Activated CD4-positive, alpha-beta T cell treated with anti-CD3 and anti-CD28 coated beads, Interleukin-2, Interleukin-4, amounts not matched to agents 100 ng/mL and 50 ng/mL, durations not matched to agents 16 hours and 8 hours (primary cell): ENCODE results near the gene SREBF2.
"Not testable (repeated sequence)": the region's sequence is repeated elsewhere in the genome, so short reads cannot be mapped to it uniquely, and the experiment has no call there.

ENCODE experiments used
- DNase-seq: peaks from one replicate; pipeline ENCODE4 v3.0.0-alpha.2; 2020; ENCODE audit warnings: low spot score

Gene SREBF2

GRCh38 chr22:41821471-41822316 is 11.2 kb upstream of the SREBF2 start:
- no peak for DNase-seq

DNA sequence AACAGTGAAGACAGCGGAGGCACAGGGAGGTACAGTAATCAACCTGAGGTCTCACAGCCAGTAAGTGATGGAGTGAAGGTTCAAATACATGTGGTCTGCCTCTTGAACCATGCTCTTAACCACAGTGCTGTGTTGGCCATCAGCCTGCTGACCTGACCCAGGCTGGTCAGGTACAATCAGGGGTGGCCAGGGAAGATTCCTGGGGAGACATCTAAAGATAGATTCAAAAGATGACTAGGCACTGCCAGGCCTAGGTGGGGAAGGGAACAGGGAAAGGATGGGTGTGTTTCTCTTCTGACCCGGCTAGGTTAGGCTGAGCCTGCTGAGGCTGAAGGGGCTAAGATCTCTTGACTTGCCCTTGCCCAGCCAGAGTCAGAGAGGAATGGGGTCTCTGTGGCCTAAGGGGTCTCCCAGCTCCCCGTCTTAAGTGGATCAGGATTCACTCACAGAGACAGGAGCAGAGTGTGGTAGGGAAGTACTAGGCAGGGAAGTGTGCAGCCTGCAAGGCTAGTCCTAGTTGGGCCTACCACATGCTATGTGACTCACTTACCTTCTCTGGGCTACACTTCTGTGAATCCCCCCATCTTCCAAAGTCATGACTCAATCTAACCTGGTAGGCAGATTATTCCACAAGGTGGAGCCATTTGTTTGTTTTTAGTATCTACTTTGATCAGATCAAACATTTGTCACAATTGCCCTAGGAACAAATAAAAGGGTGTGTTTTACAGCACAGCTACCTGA is 10.4 kb upstream of the SREBF2 start:
- peak; percentile 63 for DNase-seq

DNA sequence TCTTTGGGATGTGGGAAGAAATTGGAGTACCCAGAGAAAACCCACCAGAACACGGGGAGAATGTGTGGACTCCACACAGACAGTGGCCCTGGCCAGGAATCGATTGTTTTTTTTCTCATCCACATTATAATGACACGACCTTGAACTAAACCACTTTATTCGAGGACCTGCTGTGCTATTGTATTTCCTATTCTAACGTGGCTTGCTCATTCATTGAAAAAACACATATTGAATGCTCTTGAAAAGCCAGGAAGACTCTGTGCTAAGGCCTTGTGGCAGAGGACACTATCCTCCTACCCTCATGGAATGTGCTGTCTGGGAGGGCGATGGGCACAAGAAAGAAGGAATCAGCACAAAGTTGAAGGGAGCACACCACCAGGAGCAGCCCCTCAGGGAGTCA is 9.1 kb upstream of the SREBF2 start:
- DNase-seq = no peak

DNA sequence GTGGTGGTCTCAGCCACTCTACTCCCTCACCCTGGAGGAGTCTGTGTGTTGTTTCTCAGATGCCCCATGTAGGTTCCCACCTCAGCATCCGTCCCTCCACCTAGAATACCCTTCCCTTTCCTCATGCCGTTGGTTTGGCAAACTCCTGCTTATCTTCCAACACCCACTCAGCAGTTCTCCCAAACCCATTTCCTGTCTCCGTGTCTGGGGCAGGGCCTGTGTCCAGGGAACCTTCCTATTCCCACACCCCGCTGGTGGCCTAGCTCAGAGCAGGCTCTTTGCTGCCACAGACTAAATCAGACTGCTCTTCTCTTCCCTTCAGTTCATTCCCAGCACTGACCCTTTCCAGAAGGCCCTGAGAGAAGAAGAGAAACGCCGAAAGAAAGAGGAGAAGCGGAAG is 7.5 kb upstream of the SREBF2 start:
- no peak for DNase-seq

GRCh38 chr22:41826021-41826420 is 6.9 kb upstream of the SREBF2 start:
- no peak for DNase-seq

DNA sequence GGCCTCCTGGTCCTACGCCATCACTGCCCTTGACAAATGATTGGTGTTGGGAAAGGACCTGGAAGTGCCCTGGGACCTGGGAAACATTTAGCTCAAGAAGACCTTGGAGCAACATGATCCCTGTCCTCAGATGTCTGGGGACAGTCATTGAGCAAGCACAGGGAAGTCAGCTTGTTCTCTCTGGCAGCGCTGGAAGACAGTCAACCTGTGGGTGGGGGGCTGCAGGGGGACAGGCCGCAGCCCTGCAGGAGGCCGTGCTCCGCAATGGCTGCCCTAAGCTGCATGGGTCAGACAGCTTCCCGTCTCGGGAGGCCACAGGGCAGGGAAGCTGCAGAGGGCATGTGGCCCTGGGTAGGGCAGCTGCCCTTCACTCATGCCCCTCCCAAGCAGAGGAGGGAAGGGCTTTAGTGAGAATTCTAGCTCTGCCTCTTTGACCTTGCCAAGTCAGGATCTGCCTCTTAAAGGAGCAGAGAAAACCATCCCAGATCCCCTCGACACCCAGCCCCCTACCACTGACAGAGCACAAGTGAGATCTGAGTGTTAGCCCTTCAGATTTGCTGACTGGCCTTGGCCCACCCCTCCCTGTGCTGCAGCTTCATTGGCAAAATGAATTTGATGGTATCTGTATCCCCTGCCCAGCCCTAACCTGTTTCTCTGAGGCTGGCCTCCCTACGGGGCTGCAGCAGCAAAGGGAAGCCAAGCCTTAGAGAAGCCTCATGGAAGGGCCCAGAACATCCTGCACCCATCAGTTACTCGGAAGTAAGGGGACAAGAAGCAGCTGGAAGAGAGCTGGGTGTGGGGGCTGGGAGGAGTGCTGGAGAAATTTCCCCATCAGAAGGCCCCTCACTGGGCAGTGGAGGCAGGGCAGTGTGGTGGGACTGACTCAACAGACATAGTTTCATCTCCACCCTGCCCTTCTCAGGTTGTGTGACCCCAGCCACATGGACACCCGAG is 6.2 kb upstream of the SREBF2 start:
- no peak for DNase-seq

GRCh38 chr22:41827671-41828070 is 5.2 kb upstream of the SREBF2 start:
- DNase-seq = no peak

GRCh38 chr22:41828516-41828915 is 4.4 kb upstream of the SREBF2 start:
- DNase-seq = no peak

DNA sequence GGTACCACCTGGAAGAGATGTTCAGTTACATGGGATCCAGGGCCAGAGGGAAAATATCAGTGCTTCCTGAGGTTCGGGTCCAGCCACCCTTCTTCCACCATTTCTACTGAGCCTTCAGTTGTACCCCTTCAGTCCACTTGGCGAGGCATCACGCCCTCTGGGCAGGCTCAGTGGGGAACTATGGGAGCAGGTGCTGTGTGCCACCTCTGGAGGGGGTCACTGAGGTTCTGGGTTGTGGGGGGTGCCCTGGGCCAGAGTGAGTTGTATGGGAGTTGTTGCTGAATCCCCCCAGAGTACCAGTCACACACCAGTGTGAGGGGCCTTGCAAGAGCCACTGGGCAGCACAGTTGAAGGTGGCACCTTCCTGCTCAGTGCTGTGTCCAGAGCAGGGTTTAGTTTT is 2.7 kb upstream of the SREBF2 start:
- no peak for DNase-seq

DNA sequence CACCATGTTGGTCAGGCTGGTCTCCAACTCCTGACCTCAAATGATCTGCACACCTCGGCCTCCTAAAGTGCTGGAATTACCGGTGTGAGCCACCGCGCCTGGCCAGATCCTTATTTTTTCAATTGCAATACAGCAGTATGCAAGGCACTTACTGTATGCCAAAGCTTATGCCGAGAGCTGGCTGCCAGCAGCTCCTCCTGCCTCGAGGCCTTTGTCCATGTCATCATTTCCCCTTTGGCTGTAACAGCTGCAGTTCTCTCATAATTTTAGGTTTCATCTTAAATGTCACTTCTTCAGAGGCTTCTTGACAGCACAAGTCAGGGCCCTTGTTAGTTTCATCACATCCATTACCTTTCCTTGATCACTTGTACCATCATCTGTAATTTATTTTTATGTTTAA is 1.5 kb upstream of the SREBF2 start:
- DNase-seq = no peak

DNA sequence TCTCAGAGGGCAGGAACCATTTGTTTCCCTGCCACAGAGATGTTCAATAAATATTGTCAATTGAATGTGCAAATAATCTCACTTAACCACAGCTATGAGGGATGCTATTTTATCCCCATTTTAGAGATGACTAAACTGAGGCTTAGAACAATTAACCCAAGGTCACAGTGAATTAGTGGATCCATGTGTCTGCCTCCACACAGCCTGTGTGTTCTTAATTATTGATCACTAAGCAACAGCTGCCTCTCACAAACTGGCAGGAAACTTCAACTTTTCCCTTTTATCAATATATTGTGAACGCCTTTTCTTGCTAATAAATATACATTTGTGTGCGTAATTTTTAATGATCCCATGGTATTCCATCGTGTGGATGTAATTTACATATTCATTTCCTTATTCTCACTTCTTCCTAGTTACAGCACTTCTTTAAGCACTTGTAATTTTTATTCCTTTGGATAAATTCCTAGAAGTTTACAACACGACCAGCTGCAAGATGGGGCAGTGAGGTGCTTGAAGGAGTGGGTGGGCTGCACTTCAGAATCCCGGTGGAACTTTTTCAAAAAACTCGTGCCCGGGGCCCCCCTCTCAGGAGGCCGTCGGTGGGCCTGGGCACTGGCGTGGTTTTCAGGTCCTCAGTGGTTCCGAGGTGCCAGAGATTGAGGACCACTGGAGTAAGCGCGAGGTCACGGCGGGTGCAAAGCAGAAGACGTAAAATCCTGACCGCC is 915 bp upstream of the SREBF2 start:
- no peak for DNase-seq

- DNase-seq = peak; percentile 36
These were observed 582 bp downstream of the SREBF2 start for GRCh38 chr22:41833369-41834004.

- DNase-seq = no peak
These were observed 1.4 kb downstream of the SREBF2 start for GRCh38 chr22:41834005-41834944.

DNA sequence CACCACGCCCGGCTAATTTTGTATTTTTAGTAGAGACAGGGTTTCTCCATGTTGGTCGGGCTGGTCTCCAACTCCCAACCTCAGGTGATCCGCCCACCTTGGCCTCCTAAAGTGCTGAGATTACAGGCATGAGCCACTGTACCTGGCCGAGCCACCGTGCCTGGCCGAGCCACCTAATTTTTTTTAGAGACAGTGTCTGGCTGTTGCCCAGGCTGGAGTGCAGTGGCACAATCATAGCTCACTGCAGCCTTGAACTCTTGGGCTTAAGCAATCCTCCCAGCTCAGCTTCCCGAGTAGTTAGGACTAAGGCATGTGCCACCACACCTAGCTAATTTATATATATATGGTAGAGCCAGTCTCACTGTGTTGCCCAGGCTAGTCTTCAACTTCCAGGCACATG is 2.6 kb downstream of the SREBF2 start:
- DNase-seq = not testable (repeated sequence)

DNA sequence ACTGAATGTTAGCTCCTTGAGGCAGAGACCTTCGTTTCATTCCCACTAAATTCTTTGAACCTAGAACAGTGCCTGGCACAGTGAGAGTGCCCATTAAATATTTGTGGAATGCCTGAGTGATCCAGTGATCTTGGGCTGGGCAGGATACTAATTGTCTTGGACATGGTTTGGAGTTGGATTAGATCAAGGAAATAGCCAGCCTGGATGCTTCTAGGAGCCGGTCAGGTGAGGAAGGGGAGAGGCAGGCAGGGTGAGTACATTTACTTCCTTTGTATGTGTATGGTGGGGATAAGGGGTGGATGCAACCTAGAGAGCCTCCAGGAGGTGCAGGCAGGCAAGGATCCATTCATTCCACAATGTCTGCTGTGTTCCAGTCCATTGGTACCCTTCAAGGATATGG is 3.6 kb downstream of the SREBF2 start:
- no peak for DNase-seq

GRCh38 chr22:41838842-41839618 is 6.1 kb downstream of the SREBF2 start:
- DNase-seq = no peak

DNA sequence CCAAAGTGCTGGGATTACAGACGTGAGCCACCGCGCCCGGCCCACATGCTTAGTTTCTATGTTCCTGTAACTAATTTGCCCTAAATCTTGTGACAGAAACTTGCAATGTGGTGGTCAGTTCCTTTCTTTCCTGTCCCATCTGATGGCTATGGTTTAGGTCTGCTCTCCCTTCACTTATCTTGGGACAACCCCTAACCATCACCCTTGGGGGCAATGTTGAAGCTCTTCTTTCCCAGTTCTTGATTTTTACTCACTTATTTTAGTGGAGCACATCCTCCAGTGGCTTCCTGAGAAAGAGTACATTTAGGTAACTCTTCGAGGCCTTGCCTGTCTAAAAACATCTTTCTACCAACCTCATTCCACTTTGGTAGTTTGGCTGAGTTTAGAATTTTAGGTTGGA is 7.3 kb downstream of the SREBF2 start:
- DNase-seq = no peak

GRCh38 chr22:41841085-41841712 is 8.3 kb downstream of the SREBF2 start:
- DNase-seq = no peak
